ENCODE data around the gene AKAP4. TPM values are rescaled to one million over a fixed set of nuclear protein-coding genes. Genes with fewer than 3 reads are reported as not detected.

The AKAP4 gene
- total RNA-seq, 1 experiment from 2014 or later: not detected

GRCh38 chrX:50198348-50198747 lies 2.5 kb downstream of the AKAP4 start:
- Mint-ChIP-seq H3K9me3 (peaks cover 58 to 61% of the 10 kb centered on the region in 2 experiments), H3K27me3 (ENCODE audit: low read depth) (no peaks in the 10 kb centered on the region; the same call in 1 of the 2 replicates), H3K4me1 (no peaks in the 10 kb centered on the region), H3K27ac (no peak overlapping the region), H3K36me3 (ENCODE audit: insufficient read depth in 1 of 3, low read depth in 3 of 3) (no peaks in the 10 kb centered on the region; a peak in 1 of 7 replicates), H3K4me3 (no peak overlapping the region)
- H4K20me1 ChIP-seq (ENCODE audit: control insufficient read depth, insufficient read depth, insufficient read length): no peaks in the 10 kb centered on the region
- no peak overlapping the region for H2BK12ac ChIP-seq (ENCODE audit: insufficient read length, low read depth, low read length)
- H4K5ac ChIP-seq (ENCODE audit: insufficient read length, low read depth, low read length): no peak overlapping the region
- DNase-seq: no peak
- H3K4me2 ChIP-seq (ENCODE audit: insufficient read depth, insufficient read length, low read length): no peak overlapping the region
- no peak overlapping the region for H3T11ph ChIP-seq (ENCODE audit: low read length)
- H2BK20ac ChIP-seq (ENCODE audit: low read depth, low read length, poor library complexity, severe bottlenecking): no peak overlapping the region
- H3K79me1 ChIP-seq (ENCODE audit: insufficient read depth, low read depth, low read length, poor library complexity, severe bottlenecking): no peaks in the 10 kb centered on the region
- H3K9me3 ChIP-seq (ENCODE audit: control insufficient read depth, low read depth, low read length): no peaks in the 10 kb centered on the region
- no peak overlapping the region for H4K91ac ChIP-seq (ENCODE audit: insufficient read length, low read depth, low read length)
- no peak overlapping the region for H3K27ac ChIP-seq (ENCODE audit: insufficient read length, low read depth, low read length)
- no peak overlapping the region for H3K18ac ChIP-seq (ENCODE audit: insufficient read length, low read depth, low read length)
- TF ChIP-seq CTCF (conservative IDR thresholded peaks at IDR 0.05): no peak
- no CpG with 5 or more reads among the region's 4 CpGs for WGBS (ENCODE audit: extremely low coverage, insufficient read length, low lambda C conversion rate)
- no peak overlapping the region for H2AFZ ChIP-seq (ENCODE audit: low read length)
- no peak overlapping the region for H2BK5ac ChIP-seq (ENCODE audit: insufficient read length, low read length)
- no peak overlapping the region for H2AK5ac ChIP-seq (ENCODE audit: insufficient read length, low read length)
- H3K79me2 ChIP-seq (ENCODE audit: insufficient read depth, low read length): no peaks in the 10 kb centered on the region
- H3K4ac ChIP-seq (ENCODE audit: low read depth, low read length): no peak overlapping the region
- H3K23me2 ChIP-seq (ENCODE audit: insufficient read length, low read depth, low read length, poor library complexity, severe bottlenecking): no peaks in the 10 kb centered on the region
- no peak overlapping the region for H3K9ac ChIP-seq (ENCODE audit: extremely low read depth, insufficient read length, low read length)
- no peak overlapping the region for H3K56ac ChIP-seq (ENCODE audit: insufficient read length, low read depth, low read length)
- no peaks in the 10 kb centered on the region for H3K27me3 ChIP-seq (ENCODE audit: insufficient read depth, low read length)
- no peak overlapping the region for H3K23ac ChIP-seq (ENCODE audit: insufficient read length, low read depth, low read length)
- H2BK120ac ChIP-seq (ENCODE audit: low read depth, low read length, poor library complexity, severe bottlenecking): no peak overlapping the region
- no peak overlapping the region for H3K14ac ChIP-seq (ENCODE audit: insufficient read depth, low read length)
- H3K4me1 ChIP-seq (ENCODE audit: insufficient read depth, low read length): no peaks in the 10 kb centered on the region
- H2BK15ac ChIP-seq (ENCODE audit: low read depth, low read length): no peak overlapping the region
- H4K8ac ChIP-seq (replicated peaks; ENCODE audit: insufficient read length, low read depth, low read length): no peak overlapping the region

All from H9 (cell line).